SU-DHL-6 (cell line): Measurements from ENCODE around the gene WIPI1.

Experiments
- H2AFZ ChIP-seq: fragments of 200-600 bp; sonication (generic); 2 replicates; pipeline ENCODE4 v1.6.1; 2014; ENCODE audit warnings: low read depth, mild to moderate bottlenecking, moderate library complexity, mixed read lengths, antibody characterized with exemption, low read length; ENCODE audit not compliant: severe bottlenecking
- H3F3A ChIP-seq: fragments of 200-600 bp; shearing (Covaris generic); 2 replicates; pipeline ENCODE4 v1.6.0; 2016; ENCODE audit warnings: antibody characterized with exemption, mild to moderate bottlenecking; ENCODE audit not compliant: insufficient read depth
- H3K27ac ChIP-seq: fragments of 200-600 bp; sonication (generic); 2 replicates; pipeline ENCODE4 v1.5.1; 2016; ENCODE audit warnings: low read depth, mild to moderate bottlenecking, low read length, moderate library complexity, mixed read lengths
- H3K27me3 ChIP-seq: fragments of 200-600 bp; sonication (generic), shearing (Covaris generic); 2 replicates; pipeline ENCODE4 v1.6.0; 2014; ENCODE audit warnings: mild to moderate bottlenecking, low read length
- H3K36me3 ChIP-seq: fragments of 200-600 bp; sonication (generic); 2 replicates; pipeline ENCODE4 v1.6.1; 2014; ENCODE audit warnings: mild to moderate bottlenecking, low read length, mixed read lengths
- H3K4me2 ChIP-seq: fragments of 300-600, 200-600 bp; shearing (Covaris generic), sonication (generic); 2 replicates; pipeline ENCODE4 v1.6.0; 2014; ENCODE audit warnings: low read length, low read depth, mild to moderate bottlenecking; ENCODE audit not compliant: poor library complexity, severe bottlenecking
- H3K4me3 ChIP-seq: fragments of 200-600 bp; sonication (generic); 2 replicates; pipeline ENCODE4 v1.5.1; 2014; ENCODE audit warnings: antibody characterized with exemption, low read length, mild to moderate bottlenecking, mixed read lengths; ENCODE audit not compliant: insufficient read depth, poor library complexity, severe bottlenecking
- H3K79me2 ChIP-seq: fragments of 200-600 bp; sonication (generic); 2 replicates; pipeline ENCODE4 v1.6.1; 2014; ENCODE audit warnings: mild to moderate bottlenecking, low read length, moderate library complexity; ENCODE audit not compliant: insufficient read depth
- H3K9ac ChIP-seq: fragments of 200-600 bp; sonication (generic); 2 replicates; pipeline ENCODE4 v1.7.0; 2014; ENCODE audit warnings: mild to moderate bottlenecking, low read length
- H3K9me2 ChIP-seq: fragments of 200-600 bp; sonication (generic); replicated peaks from 2 replicates; pipeline ENCODE4 v1.6.1; 2014; ENCODE audit warnings: low read length; ENCODE audit not compliant: insufficient read depth
- H3K9me3 ChIP-seq: fragments of 200-600 bp; sonication (generic); 2 replicates; pipeline ENCODE4 v1.6.1; 2014; ENCODE audit warnings: low read length, mixed read lengths; ENCODE audit not compliant: insufficient read depth
- H4K20me1 ChIP-seq: fragments of 200-600 bp; sonication (generic); 2 replicates; pipeline ENCODE4 v1.6.1; 2014; ENCODE audit warnings: low read depth, mild to moderate bottlenecking, antibody characterized with exemption, low read length, moderate library complexity, mixed read lengths
- CTCF ChIP-seq: fragments of 200-600 bp; sonication (generic); IDR thresholded peaks from one replicate; pipeline ENCODE4 v1.5.1; 2017; ENCODE audit warnings: antibody characterized with exemption, mild to moderate bottlenecking, low read length, moderate library complexity; ENCODE audit not compliant: insufficient read depth, poor library complexity, severe bottlenecking
- EZH2phosphoT487 ChIP-seq: fragments of 200-600 bp; sonication (generic), shearing (Covaris generic); conservative IDR thresholded peaks from 2 replicates; pipeline ENCODE4 v1.6.1; 2018; ENCODE audit warnings: mild to moderate bottlenecking, antibody characterized with exemption, low read length, moderate library complexity, mixed read lengths

WIPI1 gene

GRCh38 chr17:68470961-68471360 is 13.7 kb upstream of the WIPI1 start:
- H3K9me3 ChIP-seq = no peaks in the 10 kb centered on the region
- no peaks in the 10 kb centered on the region; the same call in 1 of the 2 replicates for H3K27me3 ChIP-seq
- no peak overlapping the region for H3K27ac ChIP-seq
- no peaks in the 10 kb centered on the region for H3K36me3 ChIP-seq
- H3K4me2 ChIP-seq = no peak overlapping the region
- no peak overlapping the region for H3K4me3 ChIP-seq
- H3F3A ChIP-seq = 0 out of 2 replicates have a peak, but pooled peaks cover 4% of the 10 kb centered on the region
- TF ChIP-seq EZH2phosphoT487 (no peak), CTCF (no peak)
- no peaks in the 10 kb centered on the region for H3K79me2 ChIP-seq
- H4K20me1 ChIP-seq = no peaks in the 10 kb centered on the region
- H2AFZ ChIP-seq = no peak overlapping the region
- no peaks in the 10 kb centered on the region for H3K9me2 ChIP-seq
- H3K9ac ChIP-seq = no peak overlapping the region

- H3K9me3 ChIP-seq = no peaks in the 10 kb centered on the region
- no peaks in the 10 kb centered on the region for H3K36me3 ChIP-seq
- no peak overlapping the region for H3K27ac ChIP-seq
- no peak overlapping the region for H3K4me2 ChIP-seq
- H2AFZ ChIP-seq = no peak overlapping the region
- H3K4me3 ChIP-seq = no peak overlapping the region
- no peaks in the 10 kb centered on the region; the same call in 1 of the 2 replicates for H3K27me3 ChIP-seq
- no peaks in the 10 kb centered on the region for H4K20me1 ChIP-seq
- H3K9ac ChIP-seq = no peak overlapping the region
- H3K79me2 ChIP-seq = no peaks in the 10 kb centered on the region
- H3F3A ChIP-seq = 0 out of 2 replicates have a peak, but pooled peaks cover 4% of the 10 kb centered on the region
- H3K9me2 ChIP-seq = no peaks in the 10 kb centered on the region
- TF ChIP-seq EZH2phosphoT487 (no peak), CTCF (no peak)
Measured at GRCh38 chr17:68468788-68469187, 11.5 kb upstream of the WIPI1 start.

- Histone ChIP-seq H3K9me2 (no peaks in the 10 kb centered on the region), H3K4me2 (no peak overlapping the region), H3K79me2 (no peaks in the 10 kb centered on the region), H3K27me3 (no peaks in the 10 kb centered on the region; the same call in 1 of the 2 replicates), H3K27ac (no peak overlapping the region), H3K9me3 (no peaks in the 10 kb centered on the region), H4K20me1 (no peaks in the 10 kb centered on the region), H2AFZ (no peak overlapping the region), H3K4me3 (no peak overlapping the region), H3F3A (0 out of 2 replicates have a peak, but pooled peaks cover 4% of the 10 kb centered on the region), H3K36me3 (no peaks in the 10 kb centered on the region), H3K9ac (no peak overlapping the region)
- TF ChIP-seq CTCF = no peak
- TF ChIP-seq EZH2phosphoT487 = no peak
Measured at GRCh38 chr17:68468334-68468733, 11.0 kb upstream of the WIPI1 start.
